A549 (cell line): ENCODE measurements around the gene PIEZO2. TPM values are rescaled to one million over a fixed set of nuclear protein-coding genes. Genes with fewer than 3 reads are reported as not detected.

Experiments used
- ATAC-seq, 2 experiments: fragments of 200-7000 bp in 1 of 2; fragments of >200 bp in 1 of 2; cut with Nextera tagmentation in 1 of 2; cut with Tn5 transposase in 1 of 2; 3 replicates each; pipeline versions ENCODE4 v1.8.0 to v1.9.1; 2018 to 2020; ENCODE audit warnings: mild to moderate bottlenecking in 1 of 2, moderate library complexity in 1 of 2
- CTCF ChIA-PET: fragments of 300-600 bp; sonication (Branson Sonifier 250); formaldehyde crosslinking; extraction: SDS; loops from one replicate; lab custom pipeline; 2021; ENCODE audit warnings: antibody characterized with exemption, inconsistent platforms; lab: Yijun Ruan, JAX
- POLR2A ChIA-PET: fragments of 350-600 bp; formaldehyde crosslinking; extraction: SDS; loops from one replicate; lab custom pipeline; 2021; ENCODE audit warnings: antibody characterized with exemption, inconsistent platforms; lab: Yijun Ruan, JAX
- DNase-seq, 2 experiments: peaks; one replicate each; pipeline versions ENCODE4 v3.0.0 to v3.0.0-alpha.2; 2011 to 2016; ENCODE audit warnings: low read depth in 1 of 2, low spot score in 1 of 2
- FAIRE-seq: peaks from 2 replicates; lab custom pipeline; 2011; peaks lifted over from hg19 to GRCh38; lab: Jason Lieb, UNC
- H3K27ac ChIP-seq, 2 experiments: fragments of >200 bp; sonication (Bioruptor Twin); formaldehyde crosslinking; 3 replicates each; pipeline ENCODE4 v1.5.1; 2016 to 2017
- H3K4me1 ChIP-seq: fragments of >200 bp; sonication (Bioruptor Twin); formaldehyde crosslinking; 3 replicates; pipeline ENCODE4 v1.6.1; 2016
- H3K4me2 ChIP-seq: fragments of >200 bp; sonication (Bioruptor Twin); formaldehyde crosslinking; 3 replicates; pipeline ENCODE4 v1.6.1; 2016
- H3K4me3 ChIP-seq: fragments of >200 bp; sonication (Bioruptor Twin); formaldehyde crosslinking; 3 replicates; pipeline ENCODE4 v1.5.1; 2016
- H3K9me3 ChIP-seq: fragments of >200 bp; sonication (Bioruptor Twin); formaldehyde crosslinking; 3 replicates; pipeline ENCODE4 v1.6.1; 2016
- CEBPB ChIP-seq, 2 experiments: fragments of >200 bp in 1 of 2; sonication (Bioruptor Twin) in 1 of 2; formaldehyde crosslinking in 1 of 2; IDR thresholded peaks; 2 replicates each; pipeline ENCODE4 v1.6.1; 2012 to 2016
- EHF ChIP-seq: fragments of 250-450 bp; sonication (Bioruptor Pico); IDR thresholded peaks from 2 replicates; pipeline ENCODE4 v1.5.0; 2020; ENCODE audit warnings: mild to moderate bottlenecking
- EHMT2 ChIP-seq: fragments of 200-600 bp; sonication (generic); IDR thresholded peaks from 2 replicates; pipeline ENCODE4 v1.6.1; 2016; ENCODE audit warnings: antibody characterized with exemption, low read depth, mild to moderate bottlenecking, moderate library complexity
- EP300 ChIP-seq, 2 experiments: fragments of >200 bp; sonication (Bioruptor Twin); formaldehyde crosslinking; IDR thresholded peaks; 2 replicates in 1 of 2; 3 replicates in 1 of 2; pipeline ENCODE4 v1.6.1; 2016 to 2017
- ESRRA ChIP-seq: fragments of 150-350 bp; IDR thresholded peaks from 2 replicates; pipeline ENCODE4 v1.6.1; 2014; ENCODE audit warnings: mild to moderate bottlenecking, low read length, borderline replicate concordance
- FOXS1 ChIP-seq: fragments of 250-450 bp; sonication (Bioruptor Pico); IDR thresholded peaks from 2 replicates; pipeline ENCODE4 v1.5.0; 2020; ENCODE audit warnings: mild to moderate bottlenecking, moderate library complexity
- HDAC2 ChIP-seq: fragments of 200-600 bp; sonication (generic); IDR thresholded peaks from 2 replicates; pipeline ENCODE4 v1.6.1; 2016
- HOXB13 ChIP-seq: fragments of 250-450 bp; sonication (Bioruptor Pico); IDR thresholded peaks from 2 replicates; pipeline ENCODE4 v1.5.0; 2020; ENCODE audit warnings: low read depth, mild to moderate bottlenecking, moderate library complexity
- HOXB5 ChIP-seq: fragments of 250-450 bp; sonication (Bioruptor Pico); IDR thresholded peaks from 2 replicates; pipeline ENCODE4 v1.5.0; 2020; ENCODE audit warnings: mild to moderate bottlenecking, moderate library complexity
- JUNB ChIP-seq: fragments of >200 bp; sonication (Bioruptor Twin); formaldehyde crosslinking; IDR thresholded peaks from 2 replicates; pipeline ENCODE4 v1.6.1; 2016
- KDM5A ChIP-seq: fragments of 200-600 bp; sonication (generic); IDR thresholded peaks from 2 replicates; pipeline ENCODE4 v1.6.1; 2016; ENCODE audit warnings: antibody characterized with exemption, mild to moderate bottlenecking
- MAFK ChIP-seq: fragments of 450-650 bp; IDR thresholded peaks from 2 replicates; pipeline ENCODE4 v1.6.1; 2014; ENCODE audit not compliant: partially characterized antibody
- MAZ ChIP-seq: fragments of 150-350 bp; IDR thresholded peaks from 2 replicates; pipeline ENCODE4 v1.6.1; 2014; ENCODE audit warnings: antibody characterized with exemption, low read depth, low read length, borderline replicate concordance
- MYC ChIP-seq: IDR thresholded peaks from 2 replicates; pipeline ENCODE4 v1.6.1; 2012; ENCODE audit warnings: mild to moderate bottlenecking, inconsistent platforms, low read length, improper control_type of control experiment, borderline replicate concordance
- NR3C1 ChIP-seq: fragments of >200 bp; sonication (Bioruptor Twin); formaldehyde crosslinking; IDR thresholded peaks from 3 replicates; pipeline ENCODE4 v1.6.1; 2017
- PHF8 ChIP-seq: fragments of 200-600 bp; sonication (generic); IDR thresholded peaks from 2 replicates; pipeline ENCODE4 v1.6.1; 2016; ENCODE audit warnings: low read depth, mild to moderate bottlenecking, antibody characterized with exemption, moderate library complexity, borderline replicate concordance
- POLR2AphosphoS2 ChIP-seq: conservative IDR thresholded peaks from 2 replicates; pipeline ENCODE4 v1.6.1; 2012; ENCODE audit warnings: low read length, improper control_type of control experiment, inconsistent platforms
- RARB ChIP-seq: fragments of 250-450 bp; sonication (Bioruptor Pico); IDR thresholded peaks from 2 replicates; pipeline ENCODE4 v1.8.0; 2021; ENCODE audit warnings: mild to moderate bottlenecking, moderate library complexity
- RNF2 ChIP-seq: fragments of 200-600 bp; sonication (generic); IDR thresholded peaks from 2 replicates; pipeline ENCODE4 v1.6.1; 2016; ENCODE audit warnings: low read depth, mild to moderate bottlenecking, antibody characterized with exemption, moderate library complexity, borderline replicate concordance
- SMC3 ChIP-seq: fragments of >200 bp; sonication (Bioruptor Twin); formaldehyde crosslinking; IDR thresholded peaks from 3 replicates; pipeline ENCODE4 v1.6.1; 2018; ENCODE audit warnings: inconsistent platforms
- ZNF302 ChIP-seq: fragments of 250-450 bp; sonication (Bioruptor Pico); IDR thresholded peaks from 2 replicates; pipeline ENCODE4 v1.9.0; 2021; ENCODE audit warnings: inconsistent platforms, mild to moderate bottlenecking, moderate library complexity
- ZSCAN20 ChIP-seq: fragments of 250-450 bp; sonication (Bioruptor Pico); IDR thresholded peaks from 2 replicates; pipeline ENCODE4 v1.8.0; 2022; ENCODE audit warnings: mild to moderate bottlenecking, moderate library complexity
- WGBS: methylation state at CpG from one replicate; pipeline ENCODE4 v1.1.6; 2017; ENCODE audit errors: missing lambda C conversion rate; 5-methylcytosine and 5-hydroxymethylcytosine counted together
- polyA plus RNA-seq, 4 experiments: library from polyadenylated mRNA; depleted of rRNA in 3 of 4; stranded (reverse); fragments of >200 nt; fragmentation: RNase III in 1 of 4; extraction: RNeasy Plus Mini Kit Qiagen cat#74134 plus additional on column Dnase treatment in 1 of 4; gene quantifications; 2 replicates in 3 of 4; 3 replicates in 1 of 4; pipeline ENCODE4 v1.2.3, GENCODE V29; 2011 to 2017
- TF ChIP-seq, protein P1 (sequence below): IDR thresholded peaks from 2 replicates; pipeline ENCODE4 v1.6.1; 2012; ENCODE audit warnings: low read depth, borderline replicate concordance
- TF ChIP-seq, protein P2 (sequence below): fragments of >200 bp; sonication (Bioruptor Twin); formaldehyde crosslinking; IDR thresholded peaks from 2 replicates; pipeline ENCODE4 v1.6.1; 2016
- TF ChIP-seq, protein P3 (sequence below): fragments of >200 bp; sonication (Bioruptor Twin); formaldehyde crosslinking; IDR thresholded peaks from 3 replicates; pipeline ENCODE4 v1.6.1; 2016
- TF ChIP-seq, protein P4 (sequence below): fragments of 150-350 bp; IDR thresholded peaks from 2 replicates; pipeline ENCODE4 v1.6.1; 2014; ENCODE audit warnings: low read depth, mild to moderate bottlenecking, low read length
- TF ChIP-seq, protein P5 (sequence below): fragments of 200-600 bp; sonication (generic); IDR thresholded peaks from 2 replicates; pipeline ENCODE4 v1.6.1; 2016; ENCODE audit warnings: antibody characterized with exemption, mild to moderate bottlenecking, moderate library complexity

Gene PIEZO2
- polyA plus RNA-seq, 2 of the 4 experiments (the other 2 are of a cell fraction): 0.80 to 1.6 TPM

DNA sequence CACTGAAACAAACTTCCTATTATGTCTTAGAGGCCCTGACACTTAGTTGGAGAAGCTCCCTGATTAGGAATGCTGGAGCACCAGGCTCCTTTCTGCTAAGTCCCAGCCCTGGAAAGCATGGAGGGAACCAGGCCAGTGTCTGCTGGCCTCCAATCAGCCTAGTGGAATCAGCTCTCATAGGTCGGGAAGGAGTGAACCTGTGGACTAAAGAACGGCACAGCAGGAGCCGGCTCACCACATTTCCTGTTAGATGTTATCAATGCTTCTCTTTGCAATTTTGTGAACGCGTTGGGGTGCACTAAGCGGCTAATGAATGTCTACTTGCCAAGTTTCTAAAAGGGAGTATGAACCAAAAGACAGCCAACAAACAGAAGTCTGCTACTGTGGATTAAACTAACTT lies 326.9 kb downstream of the PIEZO2 start:
- CTCF ChIA-PET: interaction anchor here (1.1 kb wide), 1 partner anchor 29 kb away, joined by 5 read pairs; no protein-coding TSS in a partner anchor
- ATAC-seq (no peak), DNase-seq (no peak), FAIRE-seq (no peak)
- H3K4me2 ChIP-seq: no peak overlapping the region
- no peak overlapping the region for H3K4me3 ChIP-seq
- WGBS: 50% methylated on average over 5 of the region's 6 CpGs
- no peak overlapping the region for H3K27ac ChIP-seq
- no peaks in the 10 kb centered on the region for H3K4me1 ChIP-seq
- POLR2A ChIA-PET: no interaction called here
- 0 out of 3 replicates have a peak, but pooled peaks cover 5% of the 10 kb centered on the region for H3K9me3 ChIP-seq
- no peak for TF ChIP-seq RNF2
- TF ChIP-seq SMC3: no peak
- TF ChIP-seq ZSCAN20 (CRISPR knock-in tag): no peak
- no peak for TF ChIP-seq EHMT2
- no peak for TF ChIP-seq MAZ
- TF ChIP-seq EP300 (IDR thresholded peaks at IDR 0.05): no peak
- no peak for TF ChIP-seq CEBPB (IDR thresholded peaks at IDR 0.05)
- no peak for TF ChIP-seq JUNB
- TF ChIP-seq, protein P1, sequence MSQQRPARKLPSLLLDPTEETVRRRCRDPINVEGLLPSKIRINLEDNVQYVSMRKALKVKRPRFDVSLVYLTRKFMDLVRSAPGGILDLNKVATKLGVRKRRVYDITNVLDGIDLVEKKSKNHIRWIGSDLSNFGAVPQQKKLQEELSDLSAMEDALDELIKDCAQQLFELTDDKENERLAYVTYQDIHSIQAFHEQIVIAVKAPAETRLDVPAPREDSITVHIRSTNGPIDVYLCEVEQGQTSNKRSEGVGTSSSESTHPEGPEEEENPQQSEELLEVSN: no peak
- TF ChIP-seq MAFK: no peak
- TF ChIP-seq NR3C1: no peak
- no peak for TF ChIP-seq HOXB5 (CRISPR knock-in tag)
- TF ChIP-seq PHF8: no peak
- TF ChIP-seq, protein P2, sequence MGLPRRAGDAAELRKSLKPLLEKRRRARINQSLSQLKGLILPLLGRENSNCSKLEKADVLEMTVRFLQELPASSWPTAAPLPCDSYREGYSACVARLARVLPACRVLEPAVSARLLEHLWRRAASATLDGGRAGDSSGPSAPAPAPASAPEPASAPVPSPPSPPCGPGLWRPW: no peak
- no peak for TF ChIP-seq KDM5A
- no peak for TF ChIP-seq RARB

DNA sequence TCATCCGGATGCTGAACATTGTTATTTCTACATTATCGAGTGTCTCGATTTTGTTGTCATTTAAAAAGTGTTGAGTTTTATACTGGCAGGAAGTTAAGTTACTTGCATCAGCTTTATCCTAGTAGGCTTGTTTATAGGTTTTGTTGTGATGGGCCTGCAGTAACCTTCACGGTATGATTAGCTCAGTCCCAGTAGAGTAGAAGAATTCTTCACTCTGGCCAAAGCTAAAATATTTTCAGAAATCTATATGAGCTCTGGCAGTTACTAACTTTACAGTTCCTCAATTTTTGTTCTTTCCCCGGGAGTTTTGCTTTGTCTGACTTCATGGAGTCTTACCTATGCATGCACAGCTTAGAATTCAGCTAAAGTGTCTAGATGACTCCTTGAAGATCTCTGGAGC lies 328.7 kb downstream of the PIEZO2 start:
- POLR2A ChIA-PET: no interaction called here
- Histone ChIP-seq H3K4me1 (no peaks in the 10 kb centered on the region), H3K27ac (no peak overlapping the region), H3K4me2 (no peak overlapping the region), H3K4me3 (no peak overlapping the region), H3K9me3 (0 out of 3 replicates have a peak, but pooled peaks cover 5% of the 10 kb centered on the region)
- no peak for DNase-seq
- 18% methylated on average over 5 of the region's 5 CpGs for WGBS
- no peak for FAIRE-seq
- TF ChIP-seq POLR2AphosphoS2 (no peak), EP300 (IDR thresholded peaks at IDR 0.05) (no peak), ESRRA (no peak), EHF (no peak), HDAC2 (no peak)
- TF ChIP-seq, protein P1: no peak
- TF ChIP-seq, protein P3, sequence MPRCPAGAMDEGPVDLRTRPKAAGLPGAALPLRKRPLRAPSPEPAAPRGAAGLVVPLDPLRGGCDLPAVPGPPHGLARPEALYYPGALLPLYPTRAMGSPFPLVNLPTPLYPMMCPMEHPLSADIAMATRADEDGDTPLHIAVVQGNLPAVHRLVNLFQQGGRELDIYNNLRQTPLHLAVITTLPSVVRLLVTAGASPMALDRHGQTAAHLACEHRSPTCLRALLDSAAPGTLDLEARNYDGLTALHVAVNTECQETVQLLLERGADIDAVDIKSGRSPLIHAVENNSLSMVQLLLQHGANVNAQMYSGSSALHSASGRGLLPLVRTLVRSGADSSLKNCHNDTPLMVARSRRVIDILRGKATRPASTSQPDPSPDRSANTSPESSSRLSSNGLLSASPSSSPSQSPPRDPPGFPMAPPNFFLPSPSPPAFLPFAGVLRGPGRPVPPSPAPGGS: no peak
- CTCF ChIA-PET: interaction anchor here (1.1 kb wide), 1 partner anchor 33 kb away, joined by 3 read pairs; no protein-coding TSS in a partner anchor
- ATAC-seq: no peak

DNA sequence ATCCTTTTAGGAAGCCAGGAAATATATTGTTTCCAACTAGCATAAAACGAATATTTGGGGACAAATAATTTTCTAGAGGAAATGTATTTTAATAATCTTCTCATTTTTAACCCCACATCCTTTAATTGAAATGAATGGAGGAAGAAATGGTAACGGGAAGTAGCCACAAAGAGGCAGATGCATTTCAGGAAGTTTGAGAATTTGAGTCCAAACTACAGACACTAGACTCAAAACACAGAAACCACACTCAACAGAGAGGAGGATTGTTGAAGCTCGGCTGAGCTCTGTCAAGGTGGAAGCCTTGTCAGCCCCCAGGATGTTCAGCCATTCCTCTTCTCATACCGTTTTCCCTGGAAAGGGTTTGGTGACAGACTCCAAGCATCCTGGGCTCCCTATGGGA lies 335.0 kb downstream of the PIEZO2 start:
- H3K27ac ChIP-seq: no peak overlapping the region
- DNase-seq: no peak
- H3K9me3 ChIP-seq: no peaks in the 10 kb centered on the region
- POLR2A ChIA-PET: no interaction called here
- no peaks in the 10 kb centered on the region for H3K4me1 ChIP-seq
- no peak for FAIRE-seq
- no peak for TF ChIP-seq HOXB13 (CRISPR knock-in tag)
- no peak for TF ChIP-seq MAFK
- TF ChIP-seq, protein P4, sequence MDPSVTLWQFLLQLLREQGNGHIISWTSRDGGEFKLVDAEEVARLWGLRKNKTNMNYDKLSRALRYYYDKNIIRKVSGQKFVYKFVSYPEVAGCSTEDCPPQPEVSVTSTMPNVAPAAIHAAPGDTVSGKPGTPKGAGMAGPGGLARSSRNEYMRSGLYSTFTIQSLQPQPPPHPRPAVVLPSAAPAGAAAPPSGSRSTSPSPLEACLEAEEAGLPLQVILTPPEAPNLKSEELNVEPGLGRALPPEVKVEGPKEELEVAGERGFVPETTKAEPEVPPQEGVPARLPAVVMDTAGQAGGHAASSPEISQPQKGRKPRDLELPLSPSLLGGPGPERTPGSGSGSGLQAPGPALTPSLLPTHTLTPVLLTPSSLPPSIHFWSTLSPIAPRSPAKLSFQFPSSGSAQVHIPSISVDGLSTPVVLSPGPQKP: no peak
- TF ChIP-seq MYC: no peak
- TF ChIP-seq, protein P5, sequence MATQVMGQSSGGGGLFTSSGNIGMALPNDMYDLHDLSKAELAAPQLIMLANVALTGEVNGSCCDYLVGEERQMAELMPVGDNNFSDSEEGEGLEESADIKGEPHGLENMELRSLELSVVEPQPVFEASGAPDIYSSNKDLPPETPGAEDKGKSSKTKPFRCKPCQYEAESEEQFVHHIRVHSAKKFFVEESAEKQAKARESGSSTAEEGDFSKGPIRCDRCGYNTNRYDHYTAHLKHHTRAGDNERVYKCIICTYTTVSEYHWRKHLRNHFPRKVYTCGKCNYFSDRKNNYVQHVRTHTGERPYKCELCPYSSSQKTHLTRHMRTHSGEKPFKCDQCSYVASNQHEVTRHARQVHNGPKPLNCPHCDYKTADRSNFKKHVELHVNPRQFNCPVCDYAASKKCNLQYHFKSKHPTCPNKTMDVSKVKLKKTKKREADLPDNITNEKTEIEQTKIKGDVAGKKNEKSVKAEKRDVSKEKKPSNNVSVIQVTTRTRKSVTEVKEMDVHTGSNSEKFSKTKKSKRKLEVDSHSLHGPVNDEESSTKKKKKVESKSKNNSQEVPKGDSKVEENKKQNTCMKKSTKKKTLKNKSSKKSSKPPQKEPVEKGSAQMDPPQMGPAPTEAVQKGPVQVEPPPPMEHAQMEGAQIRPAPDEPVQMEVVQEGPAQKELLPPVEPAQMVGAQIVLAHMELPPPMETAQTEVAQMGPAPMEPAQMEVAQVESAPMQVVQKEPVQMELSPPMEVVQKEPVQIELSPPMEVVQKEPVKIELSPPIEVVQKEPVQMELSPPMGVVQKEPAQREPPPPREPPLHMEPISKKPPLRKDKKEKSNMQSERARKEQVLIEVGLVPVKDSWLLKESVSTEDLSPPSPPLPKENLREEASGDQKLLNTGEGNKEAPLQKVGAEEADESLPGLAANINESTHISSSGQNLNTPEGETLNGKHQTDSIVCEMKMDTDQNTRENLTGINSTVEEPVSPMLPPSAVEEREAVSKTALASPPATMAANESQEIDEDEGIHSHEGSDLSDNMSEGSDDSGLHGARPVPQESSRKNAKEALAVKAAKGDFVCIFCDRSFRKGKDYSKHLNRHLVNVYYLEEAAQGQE: no peak
- no peak for TF ChIP-seq CEBPB (IDR thresholded peaks at IDR 0.05)
- no peak for TF ChIP-seq ZNF302 (CRISPR knock-in tag)
- TF ChIP-seq, protein P1: no peak
- TF ChIP-seq EHF: no peak
- no peak for TF ChIP-seq FOXS1 (CRISPR knock-in tag)
- 25% methylated on average over 4 of the region's 4 CpGs for WGBS
- H3K4me2 ChIP-seq: no peak overlapping the region
- ATAC-seq: no peak
- no peak overlapping the region for H3K4me3 ChIP-seq
- CTCF ChIA-PET: no interaction called here
